GM18867 (cell line): Measurements from ENCODE around the gene LRRC7.

Source experiments
- ATAC-seq: cut with Tn5 transposase; IDR thresholded peaks from one replicate; pipeline ENCODE4 v1.9.1; 2021; ENCODE audit warnings: mild to moderate bottlenecking, moderate library complexity; ENCODE audit not compliant: unreplicated experiment

Gene LRRC7

GRCh38 chr1:69567652-69568420 is at the start of gene LRRC7:
Gene LRRC7, plus strand, starts transcription at chr1:69567922. Its CDS starts 718 bp downstream, at chr1:69568640.
- ATAC-seq: no peak

GRCh38 chr1:69519006-69519405 is 48.7 kb upstream of the LRRC7 start:
- ATAC-seq: no peak

- no peak for ATAC-seq
Measured at GRCh38 chr1:69520326-69520725, 47.4 kb upstream of the LRRC7 start.

GRCh38 chr1:69523032-69523431 is 44.7 kb upstream of the LRRC7 start:
- no peak for ATAC-seq

- ATAC-seq: no peak
Measured at GRCh38 chr1:69523461-69523860, 44.3 kb upstream of the LRRC7 start.

GRCh38 chr1:69524015-69524414 is 43.7 kb upstream of the LRRC7 start:
- ATAC-seq: no peak

- no peak for ATAC-seq
Measured at GRCh38 chr1:69527273-69527672, 40.4 kb upstream of the LRRC7 start.

GRCh38 chr1:69528376-69528775 is 39.3 kb upstream of the LRRC7 start:
- no peak for ATAC-seq

GRCh38 chr1:69533343-69533742 is 34.4 kb upstream of the LRRC7 start:
- no peak for ATAC-seq

GRCh38 chr1:69534829-69535228 is 32.9 kb upstream of the LRRC7 start:
- no peak for ATAC-seq

GRCh38 chr1:69535490-69535889 is 32.2 kb upstream of the LRRC7 start:
- ATAC-seq: no peak

GRCh38 chr1:69540052-69540451 is 27.7 kb upstream of the LRRC7 start:
- ATAC-seq: no peak

- no peak for ATAC-seq
Measured at GRCh38 chr1:69551476-69552324, 16.0 kb upstream of the LRRC7 start.

GRCh38 chr1:69553726-69554125 is 14.0 kb upstream of the LRRC7 start:
- ATAC-seq: no peak

- ATAC-seq: no peak
Measured at GRCh38 chr1:69568421-69569174, 876 bp downstream of the LRRC7 start.

GRCh38 chr1:69569175-69569541 is 1.4 kb downstream of the LRRC7 start:
- no peak for ATAC-seq

- ATAC-seq: no peak
Measured at GRCh38 chr1:69569576-69570328, 2.0 kb downstream of the LRRC7 start.

- ATAC-seq: no peak
Measured at GRCh38 chr1:69570356-69570755, 2.6 kb downstream of the LRRC7 start.

GRCh38 chr1:69572921-69573320 is 5.2 kb downstream of the LRRC7 start:
- no peak for ATAC-seq

GRCh38 chr1:69573911-69574310 is 6.2 kb downstream of the LRRC7 start:
- ATAC-seq: no peak

- no peak for ATAC-seq
Measured at GRCh38 chr1:69585666-69586065, 17.9 kb downstream of the LRRC7 start.
